Bronchial epithelial cell (primary cell): ENCODE data around the gene PCMT1. TPM values are rescaled to one million over a fixed set of nuclear protein-coding genes. Genes with fewer than 3 reads are reported as not detected.

Source experiments
- DNase-seq: peaks from one replicate; pipeline ENCODE4 v3.0.0-alpha.2; 2010; ENCODE audit warnings: low read depth
- FAIRE-seq: peaks from 2 replicates; lab custom pipeline; 2011; peaks lifted over from hg19 to GRCh38; lab: Jason Lieb, UNC
- H3K27me3 ChIP-seq: 2 replicates; pipeline ENCODE4 v1.5.1; 2011; ENCODE audit warnings: low read length; ENCODE audit not compliant: control insufficient read depth, insufficient read depth
- H3K36me3 ChIP-seq: 2 replicates; pipeline ENCODE4 v1.5.1; 2011; ENCODE audit warnings: low read length; ENCODE audit not compliant: control insufficient read depth, insufficient read depth
- H3K4me3 ChIP-seq: 2 replicates; pipeline ENCODE4 v1.5.1; 2011; ENCODE audit warnings: mild to moderate bottlenecking, low read depth, low read length, control low read depth
- CTCF ChIP-seq: IDR thresholded peaks from 2 replicates; pipeline ENCODE4 v1.5.1; 2011; ENCODE audit warnings: mild to moderate bottlenecking, moderate library complexity, low read length, control low read depth, inconsistent platforms; ENCODE audit not compliant: insufficient read depth, severe bottlenecking
- total RNA-seq: library from RNA; depleted of rRNA; stranded (reverse); fragments of >200 nt; gene quantifications from 2 replicates; pipeline ENCODE4 v1.2.1, GENCODE V29; 2014

PCMT1 gene
- total RNA-seq, 1 donor from 2014 or later: 159 TPM

GRCh38 chr6:149717255-149717587 lies 32.3 kb upstream of the PCMT1 start:
- Histone ChIP-seq H3K27me3 (no peaks in the 10 kb centered on the region), H3K4me3 (peak overlapping the region; percentile 91), H3K36me3 (no peaks in the 10 kb centered on the region)
- FAIRE-seq (no peak), DNase-seq (no peak)
- no peak for TF ChIP-seq CTCF

- peak within 1 kb of the TSS; percentile 91 for H3K4me3 ChIP-seq
- no peak for FAIRE-seq
- no peaks in the 10 kb centered on the region for H3K27me3 ChIP-seq
- no peaks in the 10 kb centered on the region for H3K36me3 ChIP-seq
- TF ChIP-seq CTCF: no peak
- DNase-seq: peak; percentile 68
These were observed 31.7 kb upstream of the PCMT1 start, which contains the start of gene LATS1 for GRCh38 chr6:149717588-149718458. Gene LATS1 (minus strand): TSS chr6:149718101. CDS start chr6:149702126, 15,975 bp downstream.

- Histone ChIP-seq H3K27me3 (no peaks in the 10 kb centered on the region), H3K36me3 (no peaks in the 10 kb centered on the region), H3K4me3 (no peak overlapping the region)
- FAIRE-seq: no peak
- no peak for DNase-seq
- TF ChIP-seq CTCF: no peak
These were observed 30.0 kb upstream of the PCMT1 start for GRCh38 chr6:149719531-149719930.

GRCh38 chr6:149723262-149723661 lies 26.3 kb upstream of the PCMT1 start:
- Histone ChIP-seq H3K36me3 (no peaks in the 10 kb centered on the region), H3K27me3 (no peaks in the 10 kb centered on the region), H3K4me3 (no peak overlapping the region)
- no peak for FAIRE-seq
- TF ChIP-seq CTCF: no peak
- DNase-seq: no peak

- TF ChIP-seq CTCF: peak; percentile 87
- peak; percentile 82 for DNase-seq
- H3K27me3 ChIP-seq: no peaks in the 10 kb centered on the region
- FAIRE-seq: no peak
- H3K4me3 ChIP-seq: no peak overlapping the region
- no peaks in the 10 kb centered on the region for H3K36me3 ChIP-seq
These were observed 25.6 kb upstream of the PCMT1 start for GRCh38 chr6:149723771-149724417.
